Activated naive CD8-positive, alpha-beta T cell treated with anti-CD3 and anti-CD28 coated beads, Interleukin-2, amount 10 ng/mL, durations not matched to agents 7 days and 5 days (primary cell): ENCODE measurements around the gene TRAF3IP3. TPM values are rescaled to one million over a fixed set of nuclear protein-coding genes. Genes with fewer than 3 reads are reported as not detected.

Experiments used
- ATAC-seq: fragments of 150-1000 bp; cut with Tn5 transposase; one replicate; pipeline ENCODE4 v1.10.0; 2021; ENCODE audit warnings: low read depth, moderate library complexity
- POLR2A ChIA-PET: fragments of 350-600 bp; sonication (Branson Sonifier 250); formaldehyde crosslinking; loops from one replicate; lab custom pipeline; 2021; ENCODE audit warnings: antibody characterized with exemption; lab: Charles Lee
- DNase-seq: peaks from one replicate; pipeline ENCODE4 v3.0.0; 2021
- H3K27ac Mint-ChIP-seq: one replicate; pipeline ENCODE4 v1.8.0; 2022; ENCODE audit warnings: mild to moderate bottlenecking, mixed read lengths
- H3K27me3 Mint-ChIP-seq: one replicate; pipeline ENCODE4 v1.8.0; 2022; ENCODE audit warnings: mild to moderate bottlenecking, moderate library complexity, mixed read lengths
- H3K36me3 Mint-ChIP-seq: one replicate; pipeline ENCODE4 v1.8.0; 2021; ENCODE audit warnings: mild to moderate bottlenecking, mixed read lengths
- H3K4me1 Mint-ChIP-seq: one replicate; pipeline ENCODE4 v1.8.0; 2021; ENCODE audit warnings: mixed read lengths
- H3K4me3 Mint-ChIP-seq: one replicate; pipeline ENCODE4 v1.8.0; 2022; ENCODE audit warnings: mild to moderate bottlenecking, moderate library complexity, mixed read lengths
- H3K9me3 Mint-ChIP-seq: one replicate; pipeline ENCODE4 v1.8.0; 2021; ENCODE audit warnings: mixed read lengths
- total RNA-seq, 2 experiments: library from RNA; stranded (reverse); gene quantifications; one replicate each; pipeline ENCODE4 v1.2.3, GENCODE V29; 2021

TRAF3IP3 gene
- total RNA-seq, 2 experiments from 2014 or later, result 392 to 403 TPM

GRCh38 chr1:209742409-209743144 lies 13.3 kb upstream of the TRAF3IP3 start:
- Mint-ChIP-seq H3K36me3 (no peaks in the 10 kb centered on the region), H3K27me3 (no peaks in the 10 kb centered on the region), H3K4me3 (no peak overlapping the region), H3K4me1 (peaks cover 14% of the 10 kb centered on the region), H3K9me3 (no peaks in the 10 kb centered on the region), H3K27ac (peak overlapping the region; percentile 27)
- no peak for ATAC-seq
- DNase-seq, result no peak
- POLR2A ChIA-PET, result interaction anchor here (1.5 kb wide), 1 partner anchor 27 kb away, joined by 8 read pairs; no protein-coding TSS in a partner anchor

GRCh38 chr1:209743145-209743482 lies 12.7 kb upstream of the TRAF3IP3 start:
- Mint-ChIP-seq H3K4me1 (peaks cover 19% of the 10 kb centered on the region), H3K27me3 (no peaks in the 10 kb centered on the region), H3K4me3 (no peak overlapping the region), H3K36me3 (no peaks in the 10 kb centered on the region), H3K27ac (peak overlapping the region; percentile 27), H3K9me3 (no peaks in the 10 kb centered on the region)
- POLR2A ChIA-PET, result interaction anchor here (1.5 kb wide), 1 partner anchor 26 kb away, joined by 8 read pairs; no protein-coding TSS in a partner anchor
- no peak for ATAC-seq
- no peak for DNase-seq

- DNase-seq, result no peak
- H3K4me1 Mint-ChIP-seq, result peaks cover 42% of the 10 kb centered on the region
- POLR2A ChIA-PET, result no interaction called here
- H3K4me3 Mint-ChIP-seq, result no peak overlapping the region
- H3K36me3 Mint-ChIP-seq, result no peaks in the 10 kb centered on the region
- H3K9me3 Mint-ChIP-seq, result no peaks in the 10 kb centered on the region
- ATAC-seq, result no peak
- H3K27me3 Mint-ChIP-seq, result no peaks in the 10 kb centered on the region
- H3K27ac Mint-ChIP-seq, result no peak overlapping the region
Measured at GRCh38 chr1:209746451-209747165, 9.2 kb upstream of the TRAF3IP3 start.

GRCh38 chr1:209747580-209748262 lies 8.1 kb upstream of the TRAF3IP3 start:
- ATAC-seq (peak; percentile 82), DNase-seq (peak; percentile 91)
- no peaks in the 10 kb centered on the region for H3K36me3 Mint-ChIP-seq
- peak overlapping the region; percentile 92 for H3K27ac Mint-ChIP-seq
- H3K4me1 Mint-ChIP-seq, result peaks cover 46% of the 10 kb centered on the region
- H3K4me3 Mint-ChIP-seq, result peak overlapping the region; percentile 78
- H3K9me3 Mint-ChIP-seq, result no peaks in the 10 kb centered on the region
- H3K27me3 Mint-ChIP-seq, result no peaks in the 10 kb centered on the region
- POLR2A ChIA-PET, result interaction anchor here (1.3 to 14.9 kb wide), 2 partner anchors 9 to 21 kb away, joined by 6 to 488 read pairs; partner anchors contain the start of gene TRAF3IP3

GRCh38 chr1:209748620-209749019 lies 7.2 kb upstream of the TRAF3IP3 start:
- ATAC-seq (no peak), DNase-seq (no peak)
- Mint-ChIP-seq H3K27me3 (no peaks in the 10 kb centered on the region), H3K4me1 (peaks cover 47% of the 10 kb centered on the region), H3K27ac (peak overlapping the region; percentile 92), H3K4me3 (peak overlapping the region; percentile 78), H3K36me3 (no peaks in the 10 kb centered on the region), H3K9me3 (no peaks in the 10 kb centered on the region)
- POLR2A ChIA-PET, result interaction anchor here (1.3 to 14.9 kb wide), 3 partner anchors 8 to 20 kb away, joined by 5 to 488 read pairs (median 6); partner anchors contain the start of gene TRAF3IP3

- H3K36me3 Mint-ChIP-seq, result no peaks in the 10 kb centered on the region
- peaks cover 52% of the 10 kb centered on the region for H3K4me1 Mint-ChIP-seq
- H3K27ac Mint-ChIP-seq, result peak overlapping the region; percentile 78
- ATAC-seq (no peak), DNase-seq (no peak)
- H3K9me3 Mint-ChIP-seq, result no peaks in the 10 kb centered on the region
- POLR2A ChIA-PET, result interaction anchor here (1.9 to 14.9 kb wide), 2 partner anchors 11 to 20 kb away, joined by 5 to 488 read pairs; no protein-coding TSS in a partner anchor
- peak overlapping the region; percentile 60 for H3K4me3 Mint-ChIP-seq
- no peaks in the 10 kb centered on the region for H3K27me3 Mint-ChIP-seq
Measured at GRCh38 chr1:209749205-209749604, 6.6 kb upstream of the TRAF3IP3 start.

- no peak for DNase-seq
Measured at GRCh38 chr1:209749670-209750323, 6.1 kb upstream of the TRAF3IP3 start.

GRCh38 chr1:209751627-209752231 lies 4.1 kb upstream of the TRAF3IP3 start:
- Mint-ChIP-seq H3K4me3 (peak overlapping the region; percentile 80), H3K27ac (peak overlapping the region; percentile 95), H3K27me3 (no peaks in the 10 kb centered on the region), H3K4me1 (peaks cover 61% of the 10 kb centered on the region), H3K9me3 (no peaks in the 10 kb centered on the region), H3K36me3 (peaks cover 3% of the 10 kb centered on the region)
- ATAC-seq (peak; percentile 36), DNase-seq (no peak)
- POLR2A ChIA-PET, result interaction anchor here (1.0 to 14.9 kb wide), 4 partner anchors 8 to 180 kb away, joined by 3 to 488 read pairs (median 10); partner anchors contain the start of gene C1orf74

More at GRCh38 chr1:209749670-209750323, 6.1 kb upstream of the TRAF3IP3 start:
- Mint-ChIP-seq H3K36me3 (no peaks in the 10 kb centered on the region), H3K9me3 (no peaks in the 10 kb centered on the region), H3K27ac (peak overlapping the region; percentile 78), H3K4me3 (peak overlapping the region; percentile 60), H3K27me3 (no peaks in the 10 kb centered on the region), H3K4me1 (peaks cover 56% of the 10 kb centered on the region)
- POLR2A ChIA-PET, result interaction anchor here (1.9 to 14.9 kb wide), 2 partner anchors 10 to 19 kb away, joined by 5 to 488 read pairs; no protein-coding TSS in a partner anchor
- ATAC-seq, result no peak

- no peaks in the 10 kb centered on the region for H3K27me3 Mint-ChIP-seq
- H3K27ac Mint-ChIP-seq, result peak overlapping the region; percentile 95
- H3K4me1 Mint-ChIP-seq, result peaks cover 58% of the 10 kb centered on the region
- H3K4me3 Mint-ChIP-seq, result peak overlapping the region; percentile 80
- ATAC-seq, result no peak
- H3K36me3 Mint-ChIP-seq, result peaks cover 5% of the 10 kb centered on the region
- POLR2A ChIA-PET, result interaction anchor here (2.3 to 14.9 kb wide), 2 partner anchors 16 to 32 kb away, joined by 10 to 488 read pairs; partner anchors contain the start of gene C1orf74
- no peaks in the 10 kb centered on the region for H3K9me3 Mint-ChIP-seq
- DNase-seq, result no peak
Measured at GRCh38 chr1:209752890-209753289, 3.0 kb upstream of the TRAF3IP3 start.

GRCh38 chr1:209755256-209755655 lies 597 bp upstream of the TRAF3IP3 start:
- Mint-ChIP-seq H3K27ac (peak overlapping the region; percentile 94), H3K36me3 (peaks cover 27% of the 10 kb centered on the region), H3K27me3 (no peaks in the 10 kb centered on the region), H3K4me3 (peak overlapping the region; percentile 92), H3K4me1 (peaks cover 63% of the 10 kb centered on the region), H3K9me3 (no peaks in the 10 kb centered on the region)
- POLR2A ChIA-PET, result interaction anchor here (0.8 to 14.9 kb wide), 8 partner anchors 14 to 79 kb away, joined by 3 to 488 read pairs (median 6); partner anchors contain the start of genes C1orf74 and UTP25
- ATAC-seq, result no peak
- no peak for DNase-seq

- no peaks in the 10 kb centered on the region for H3K27me3 Mint-ChIP-seq
- H3K27ac Mint-ChIP-seq, result peak overlapping the region; percentile 94
- no peak for DNase-seq
- peaks cover 41% of the 10 kb centered on the region for H3K36me3 Mint-ChIP-seq
- POLR2A ChIA-PET, result interaction anchor here (0.5 to 14.9 kb wide), 9 partner anchors 9 to 71 kb away, joined by 3 to 488 read pairs (median 6); partner anchors contain the start of genes C1orf74 and UTP25
- peak; percentile 31 for ATAC-seq
- peaks cover 64% of the 10 kb centered on the region for H3K4me1 Mint-ChIP-seq
- no peaks in the 10 kb centered on the region for H3K9me3 Mint-ChIP-seq
- peak overlapping the region; percentile 92 for H3K4me3 Mint-ChIP-seq
Measured at GRCh38 chr1:209756615-209757445, 977 bp downstream of the TRAF3IP3 start.
